Measurements from ENCODE around the gene HSPA12B.

Gene HSPA12B

DNA sequence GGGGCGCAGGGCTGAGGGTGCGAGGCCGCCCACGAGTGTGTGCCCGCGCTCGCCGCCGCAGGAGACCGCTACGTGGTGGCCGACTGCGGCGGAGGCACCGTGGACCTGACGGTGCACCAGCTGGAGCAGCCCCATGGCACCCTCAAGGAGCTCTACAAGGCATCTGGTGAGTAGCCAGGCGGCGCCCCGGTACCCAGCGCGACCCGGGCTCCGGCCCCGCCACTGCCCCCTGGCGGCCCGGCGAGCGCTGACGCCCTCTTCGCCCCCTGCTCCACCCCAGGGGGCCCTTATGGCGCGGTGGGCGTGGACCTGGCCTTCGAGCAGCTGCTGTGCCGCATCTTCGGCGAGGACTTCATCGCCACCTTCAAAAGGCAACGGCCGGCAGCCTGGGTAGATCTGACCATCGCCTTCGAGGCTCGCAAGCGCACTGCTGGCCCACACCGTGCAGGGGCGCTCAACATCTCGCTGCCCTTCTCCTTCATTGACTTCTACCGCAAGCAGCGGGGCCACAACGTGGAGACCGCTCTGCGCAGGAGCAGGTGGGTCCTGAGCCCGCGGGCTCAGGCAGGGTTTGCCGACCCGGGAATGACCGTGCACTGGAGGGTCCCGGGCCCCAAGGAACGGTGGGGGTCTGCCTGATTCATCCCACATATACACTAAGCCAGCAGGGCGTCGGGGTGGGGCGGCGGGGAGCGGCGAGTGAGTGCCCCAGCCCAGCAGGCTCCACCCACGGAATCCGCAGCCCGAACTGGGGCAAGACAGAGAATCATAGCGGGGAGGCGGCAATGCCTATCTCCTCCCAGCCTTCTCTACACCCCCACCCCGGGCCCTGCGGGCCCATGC, 17.4 kb downstream of the HSPA12B start:
- DNase-seq = peak; percentile 25 to 37

- no peak for DNase-seq
These were observed 18.8 kb downstream of the HSPA12B start for GRCh38 chr20:3751305-3751674.

DNA sequence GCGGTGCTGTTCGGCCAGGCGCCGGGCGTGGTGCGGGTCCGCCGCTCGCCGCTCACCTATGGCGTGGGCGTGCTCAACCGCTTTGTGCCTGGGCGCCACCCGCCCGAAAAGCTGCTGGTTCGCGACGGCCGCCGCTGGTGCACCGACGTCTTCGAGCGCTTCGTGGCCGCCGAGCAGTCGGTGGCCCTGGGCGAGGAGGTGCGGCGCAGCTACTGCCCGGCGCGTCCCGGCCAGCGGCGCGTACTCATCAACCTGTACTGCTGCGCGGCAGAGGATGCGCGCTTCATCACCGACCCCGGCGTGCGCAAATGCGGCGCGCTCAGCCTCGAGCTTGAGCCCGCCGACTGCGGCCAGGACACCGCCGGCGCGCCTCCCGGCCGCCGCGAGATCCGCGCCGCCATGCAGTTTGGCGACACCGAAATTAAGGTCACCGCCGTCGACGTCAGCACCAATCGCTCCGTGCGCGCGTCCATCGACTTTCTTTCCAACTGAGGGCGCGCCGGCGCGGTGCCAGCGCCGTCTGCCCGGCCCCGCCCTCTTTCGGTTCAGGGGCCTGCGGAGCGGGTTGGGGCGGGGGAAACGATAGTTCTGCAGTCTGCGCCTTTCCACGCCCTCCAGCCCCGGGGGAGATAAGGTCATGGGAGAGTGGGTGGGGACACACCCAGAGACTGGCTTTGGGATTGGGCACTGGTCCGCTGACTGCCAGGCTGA, 19.3 kb downstream of the HSPA12B start:
- peak; percentile 65 to 71 for DNase-seq

DNA sequence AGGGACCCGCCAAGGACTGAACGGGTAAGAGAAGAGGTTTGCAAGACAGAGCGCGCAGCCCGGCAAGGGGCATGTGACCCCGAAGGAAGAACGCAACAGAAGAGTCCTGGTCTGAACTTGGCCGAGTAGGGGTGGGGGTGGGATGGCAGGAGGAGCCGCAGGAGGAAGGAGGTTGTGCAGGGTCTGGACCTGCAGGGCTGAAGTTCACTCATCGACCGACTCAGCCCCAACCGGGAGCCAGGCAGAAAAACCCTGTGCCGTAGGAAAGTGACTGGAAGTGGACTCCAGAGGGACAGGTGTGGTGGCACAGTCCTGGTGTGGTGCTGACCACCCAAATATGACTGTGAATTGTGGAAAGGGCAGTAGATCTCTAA, 19.9 kb downstream of the HSPA12B start:
- no peak for DNase-seq

DNA sequence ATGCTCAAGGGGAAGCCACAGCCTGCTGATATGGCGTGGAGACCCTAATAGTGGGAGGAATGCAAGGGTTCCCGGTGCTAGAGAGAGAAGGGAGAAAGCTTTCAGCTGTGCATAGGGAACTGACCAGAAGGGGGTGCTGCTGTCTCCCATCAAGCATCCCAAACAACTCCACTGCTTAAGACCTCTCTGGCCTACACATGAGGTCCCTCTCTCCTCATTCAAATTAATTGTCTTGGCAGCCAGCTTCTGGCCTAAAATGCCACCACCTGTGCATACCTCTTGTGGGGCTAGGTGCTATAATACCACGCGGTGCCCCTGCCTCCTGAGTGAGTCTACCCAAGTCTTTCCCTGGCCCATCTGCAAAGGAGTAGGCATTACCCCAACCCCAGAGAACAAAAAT, 20.6 kb downstream of the HSPA12B start:
- DNase-seq = peak; percentile 66 to 70

DNA sequence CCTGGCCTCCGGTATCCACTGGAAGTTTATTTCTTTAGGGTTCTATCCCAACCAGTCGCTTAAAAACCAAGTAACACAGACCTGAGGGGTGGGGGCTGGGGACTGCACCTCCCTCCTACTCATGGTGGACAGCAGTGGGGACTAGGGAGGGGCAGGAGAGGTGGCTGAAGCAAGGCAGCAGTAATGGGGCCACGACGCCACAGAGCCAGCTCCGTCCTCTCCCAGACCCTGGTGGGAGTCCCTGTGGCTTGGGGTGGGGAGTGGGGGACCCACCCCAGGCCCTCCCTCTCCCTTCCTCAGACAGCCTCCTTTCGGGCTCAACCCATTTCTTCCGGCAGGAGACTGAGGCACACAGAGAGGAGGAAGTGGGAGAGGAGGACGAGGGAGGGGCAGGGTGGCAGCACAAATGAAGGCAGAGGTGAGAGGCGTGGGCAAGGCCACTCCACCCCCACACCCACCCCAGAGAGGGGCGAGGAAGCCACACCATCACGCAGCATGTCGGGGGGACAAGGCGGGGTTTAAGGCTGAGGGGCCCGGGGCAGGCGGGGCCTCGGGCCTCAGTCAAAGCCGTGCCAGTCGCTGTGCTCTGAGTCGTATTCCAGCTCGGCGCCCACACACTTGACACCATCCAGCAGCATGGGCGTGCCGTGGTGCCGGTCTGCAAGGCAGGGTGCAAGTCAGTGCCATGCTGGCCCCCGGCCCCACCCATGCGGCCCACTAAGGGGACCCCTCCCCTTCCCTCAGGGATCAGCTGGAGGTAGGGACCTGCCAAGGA, 21.2 kb downstream of the HSPA12B start:
- DNase-seq = no peak

DNA sequence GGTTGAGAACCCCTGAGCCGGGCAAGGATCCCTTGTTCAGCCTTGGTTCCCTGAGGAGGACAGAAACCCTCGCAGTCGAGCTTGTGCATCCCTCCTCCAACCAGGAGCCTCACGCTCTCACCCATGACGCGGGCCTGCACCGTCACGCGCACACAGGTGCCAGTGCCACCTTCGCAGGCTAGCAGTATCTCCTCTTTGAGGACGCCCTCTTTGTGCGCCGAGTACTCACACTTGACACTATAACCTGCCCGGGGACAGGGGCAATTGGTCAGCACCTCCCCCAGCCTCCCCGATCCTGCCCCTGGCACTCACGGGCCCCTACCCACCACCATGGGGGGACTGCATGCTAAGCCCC, 21.8 kb downstream of the HSPA12B start:
- DNase-seq = no peak

GRCh38 chr20:3755269-3755668, 22.8 kb downstream of the HSPA12B start:
- no peak for DNase-seq

GRCh38 chr20:3755814-3756480, 23.5 kb downstream of the HSPA12B start:
- DNase-seq = no peak

DNA sequence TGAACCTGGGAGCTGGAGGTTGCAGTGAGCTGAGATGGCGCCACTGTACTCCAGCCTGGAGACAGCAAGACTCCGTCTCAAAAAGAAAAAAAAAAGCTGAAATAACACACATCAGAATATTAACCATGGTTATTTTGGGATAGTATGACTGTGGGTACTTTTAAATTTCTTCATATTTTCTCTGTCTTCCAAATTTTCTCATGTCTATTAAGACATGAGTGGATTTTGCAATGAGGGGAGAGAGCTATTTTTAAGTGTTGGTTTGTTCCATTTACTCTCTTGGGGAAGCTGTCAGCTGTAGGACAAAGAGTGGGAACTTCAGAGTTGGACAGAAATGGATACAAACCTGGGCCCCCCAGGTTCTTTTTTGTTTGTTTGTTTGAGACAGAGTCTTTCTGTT, 24.8 kb downstream of the HSPA12B start:
- no peak for DNase-seq

DNA sequence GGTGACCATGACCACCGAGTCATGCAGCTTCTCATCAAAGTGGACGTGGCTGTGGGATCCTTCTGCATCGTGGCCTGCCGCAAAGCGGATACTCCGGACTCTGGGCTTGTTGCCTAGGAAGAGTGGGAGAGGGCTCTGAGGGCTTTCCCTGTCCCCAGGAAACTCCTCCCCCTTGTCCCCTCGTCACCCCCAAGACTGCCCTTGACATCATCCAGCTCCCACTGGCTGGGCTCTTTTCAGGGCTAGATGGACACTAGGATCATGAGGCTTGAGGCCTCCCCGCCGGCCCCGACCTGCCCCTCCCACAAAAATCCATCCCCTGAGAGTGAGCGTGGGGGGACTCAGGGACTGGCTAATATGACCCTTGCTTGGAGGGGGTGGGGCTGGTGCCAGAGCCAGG, 26.1 kb downstream of the HSPA12B start:
- DNase-seq = no peak

DNA sequence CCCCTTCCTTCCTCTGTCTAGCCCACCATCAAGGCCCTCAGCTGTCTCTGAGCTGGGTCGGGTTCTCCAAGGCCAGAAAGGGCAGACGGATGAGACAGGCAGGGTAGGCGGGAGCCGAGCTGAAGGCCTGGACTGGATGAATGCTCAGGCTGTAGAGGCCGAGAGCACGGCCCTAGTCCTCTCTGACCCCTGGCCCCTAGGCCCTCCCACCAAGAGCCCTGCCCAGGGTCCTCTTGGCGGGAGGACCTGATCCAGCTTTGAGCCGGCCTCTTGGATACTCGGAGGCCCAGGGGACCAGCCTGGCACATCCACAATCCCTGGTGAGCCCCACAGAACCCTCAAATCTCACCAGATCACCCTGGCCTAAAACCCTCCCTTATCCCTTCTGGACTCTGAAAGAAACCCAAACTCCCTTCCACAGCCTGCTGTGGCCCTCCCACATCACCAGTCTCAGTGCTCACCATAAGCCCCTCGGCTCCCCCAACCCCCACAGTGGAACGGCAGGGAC, 26.9 kb downstream of the HSPA12B start:
- DNase-seq = no peak

DNA sequence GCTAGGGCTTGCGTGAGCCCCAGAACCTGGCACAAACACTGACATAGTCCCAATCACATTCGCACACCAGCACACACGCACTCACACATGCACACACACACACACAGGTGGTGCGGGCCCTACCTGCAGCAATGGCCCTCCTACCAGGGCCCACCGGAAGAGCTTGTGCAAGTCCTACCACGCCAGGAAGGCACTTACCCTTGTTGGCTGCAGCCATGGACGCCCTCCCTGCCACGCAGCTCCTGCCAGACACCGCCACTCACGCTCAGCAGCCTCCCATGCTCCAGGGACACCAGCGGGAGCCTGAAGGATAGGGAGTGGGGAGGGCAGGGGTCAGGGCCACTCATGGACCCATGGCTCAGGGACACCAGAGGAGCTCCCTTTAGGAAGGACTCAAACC, 27.4 kb downstream of the HSPA12B start:
- no peak for DNase-seq

DNA sequence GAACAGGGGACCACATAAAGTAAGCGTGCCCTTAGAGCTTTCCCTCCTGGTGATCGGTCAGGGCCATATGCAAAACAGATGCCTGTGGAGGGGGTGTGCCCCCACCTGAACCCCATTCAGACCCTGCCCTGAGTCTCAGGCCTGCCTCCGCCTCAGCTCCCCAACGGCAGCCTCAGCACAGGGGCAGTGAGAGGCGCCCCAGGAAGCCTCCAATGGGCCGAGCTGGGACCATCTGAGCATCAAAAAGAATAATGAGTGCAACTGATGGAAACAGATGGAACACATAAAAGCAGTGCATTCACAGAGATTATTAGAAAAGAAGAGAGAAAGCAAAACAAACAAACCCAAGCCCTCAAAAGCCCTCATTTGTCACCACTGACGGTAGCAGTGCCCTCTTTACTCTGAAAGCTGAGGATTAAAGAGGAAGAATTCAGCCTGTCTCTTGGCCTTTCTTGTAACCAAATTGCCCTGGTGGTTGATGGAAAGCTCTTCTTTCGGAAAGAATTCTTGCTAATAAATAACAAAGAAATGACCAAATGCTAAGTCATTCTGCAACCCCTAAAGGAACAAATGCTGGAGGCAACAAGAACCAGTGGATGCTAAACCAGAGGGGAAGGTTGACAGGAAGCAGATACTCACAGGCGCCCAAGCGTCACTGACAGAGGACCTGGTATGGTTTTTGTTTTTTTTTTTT, 28.3 kb downstream of the HSPA12B start:
- DNase-seq = no peak

DNA sequence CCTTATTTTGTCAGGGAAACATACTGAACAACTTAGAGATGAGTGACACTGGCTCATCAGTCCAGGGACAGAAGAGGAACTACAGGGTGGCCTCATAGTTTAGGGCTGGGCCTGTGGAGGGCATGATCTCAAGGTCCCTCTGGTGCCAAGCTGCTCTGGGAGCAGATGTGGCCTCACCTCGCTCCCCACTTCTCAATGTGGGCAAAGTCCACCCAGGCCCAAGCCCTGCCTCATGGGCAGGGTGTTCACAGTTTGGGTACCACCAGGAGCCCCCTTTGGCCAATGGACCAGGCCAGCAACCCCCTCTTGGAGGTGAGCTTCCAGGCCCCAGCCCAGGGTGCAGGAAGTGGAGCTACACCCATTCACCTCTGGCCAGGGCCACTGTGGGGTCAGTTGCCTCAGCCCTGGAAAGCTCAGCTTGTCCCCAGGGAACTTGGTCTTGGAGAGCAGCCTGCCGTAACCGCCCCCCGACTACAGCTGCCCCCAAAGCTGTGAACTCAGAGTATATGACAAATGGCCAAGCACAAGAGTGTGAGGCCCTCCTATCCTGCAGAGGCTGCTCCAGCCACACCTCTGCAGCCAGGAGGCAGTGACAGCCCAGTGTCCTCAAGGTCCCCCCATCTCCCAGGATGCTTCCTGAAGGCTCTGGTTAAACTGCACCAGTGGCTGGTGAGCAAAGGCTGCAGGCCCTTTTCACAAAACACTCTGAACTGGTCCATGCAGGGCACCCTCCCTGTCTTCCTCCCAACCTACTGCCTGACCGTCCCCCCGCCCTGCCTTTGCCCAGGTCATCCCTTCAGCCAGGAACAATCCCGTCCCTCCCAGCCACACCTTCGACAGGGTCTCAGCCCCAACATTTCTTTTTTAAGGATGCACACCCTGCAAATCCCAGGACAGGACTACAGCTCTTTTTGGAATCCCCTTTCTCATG, 31.5 kb downstream of the HSPA12B start:
- peak in 1 of 2 donors; percentile 30 for DNase-seq

DNA sequence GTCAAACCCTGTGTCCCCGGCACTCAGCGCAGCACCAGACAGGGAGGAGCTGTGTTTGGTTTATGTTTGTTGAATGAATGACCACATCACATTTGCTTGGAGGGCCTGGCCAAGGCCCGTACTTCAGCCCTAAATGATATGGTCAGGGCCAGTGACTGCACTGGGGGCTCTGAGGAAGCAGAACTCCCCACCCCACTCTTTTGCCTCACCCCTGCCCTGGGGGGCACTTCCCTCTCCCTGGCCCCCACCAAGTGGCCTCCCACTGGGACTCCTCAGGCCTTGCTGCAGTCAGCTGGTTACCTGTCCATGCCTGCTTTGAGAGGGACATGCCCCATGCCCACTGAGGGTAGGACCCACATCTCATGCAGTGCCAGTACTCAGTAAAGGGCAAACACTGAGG, 32.2 kb downstream of the HSPA12B start:
- DNase-seq = no peak

- no peak for DNase-seq
These were observed 32.8 kb downstream of the HSPA12B start for GRCh38 chr20:3765171-3765882.

DNA sequence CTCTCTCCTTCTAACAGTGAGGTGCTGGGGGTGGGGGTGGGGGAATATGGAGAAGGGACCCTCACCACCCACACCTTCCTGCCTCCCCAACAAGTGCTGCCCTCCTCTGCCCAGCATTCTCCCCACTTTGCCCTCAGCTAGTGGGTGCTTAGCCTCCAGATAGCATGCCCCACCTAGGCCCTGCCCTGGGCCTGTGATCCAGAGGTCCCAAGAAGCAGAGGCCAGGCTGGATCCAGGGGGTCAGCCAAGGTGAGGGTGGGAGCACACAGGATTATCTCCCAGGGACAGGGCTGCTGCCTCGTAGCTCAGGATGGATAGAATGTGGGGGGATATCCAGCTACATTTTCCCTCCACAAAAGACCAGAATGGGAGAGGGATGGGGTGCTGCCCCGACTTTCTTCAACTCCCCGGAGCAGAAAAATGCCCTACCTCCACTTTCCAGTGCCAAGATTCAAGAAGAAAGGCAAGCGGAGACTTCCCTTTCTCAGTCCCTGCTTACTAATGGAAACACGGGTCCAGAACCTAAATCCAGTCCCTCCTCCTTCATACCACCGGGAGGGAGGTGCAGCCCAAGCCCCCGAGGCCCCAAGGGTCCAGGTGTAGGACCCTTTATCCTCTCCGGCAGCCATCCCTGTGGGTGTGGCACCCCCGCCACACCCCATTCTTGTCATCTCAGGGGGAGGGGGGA, 34.1 kb downstream of the HSPA12B start:
- DNase-seq = no peak

DNA sequence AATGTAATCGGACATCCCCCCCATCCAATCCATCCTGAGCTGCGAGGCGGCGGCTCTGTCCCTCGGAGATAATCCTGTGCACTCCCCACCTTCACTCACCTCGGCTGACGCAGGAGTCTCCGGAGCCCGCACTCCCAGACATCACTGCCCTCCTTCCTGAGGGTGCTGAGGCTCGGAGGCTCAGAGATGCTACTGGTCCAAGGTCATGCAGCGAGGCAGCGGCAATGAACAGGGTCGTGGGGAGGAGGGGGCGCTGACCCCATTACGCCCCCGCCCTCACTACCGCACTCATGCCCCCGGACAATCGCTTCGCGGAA, 34.6 kb downstream of the HSPA12B start:
- DNase-seq = no peak
